GM21717 (cell line): ENCODE data around the gene PLEKHA8.
"Not testable (repeated sequence)": the region's sequence is repeated elsewhere in the genome, so short reads cannot be mapped to it uniquely, and the experiment has no call there.

ENCODE experiments used
- ATAC-seq: cut with Tn5 transposase; IDR thresholded peaks from one replicate; pipeline ENCODE4 v1.9.1; 2021; ENCODE audit warnings: mild to moderate bottlenecking, moderate library complexity; ENCODE audit not compliant: unreplicated experiment

Gene PLEKHA8

GRCh38 chr7:30093420-30093952 lies 65.3 kb downstream of the PLEKHA8 start:
- no peak for ATAC-seq

DNA sequence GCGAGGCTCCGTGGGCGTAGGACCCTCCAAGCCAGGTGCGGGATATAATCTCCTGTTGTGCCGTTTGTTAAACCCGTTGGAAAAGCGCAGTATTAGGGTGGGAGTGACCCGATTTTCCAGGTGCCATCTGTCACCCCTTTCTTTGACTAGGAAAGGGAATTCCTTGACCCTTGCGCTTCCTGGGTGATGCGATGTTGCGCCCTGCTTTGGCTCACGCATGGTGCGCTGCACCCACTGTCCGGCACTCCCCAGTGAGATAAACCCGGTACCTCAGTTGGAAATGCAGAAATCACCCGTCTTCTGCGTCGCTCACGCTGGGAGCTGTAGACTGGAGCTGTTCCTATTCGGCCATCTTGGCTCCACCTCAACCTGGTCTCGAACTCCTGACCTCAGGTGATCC lies 70.4 kb downstream of the PLEKHA8 start:
- ATAC-seq: not testable (repeated sequence)

DNA sequence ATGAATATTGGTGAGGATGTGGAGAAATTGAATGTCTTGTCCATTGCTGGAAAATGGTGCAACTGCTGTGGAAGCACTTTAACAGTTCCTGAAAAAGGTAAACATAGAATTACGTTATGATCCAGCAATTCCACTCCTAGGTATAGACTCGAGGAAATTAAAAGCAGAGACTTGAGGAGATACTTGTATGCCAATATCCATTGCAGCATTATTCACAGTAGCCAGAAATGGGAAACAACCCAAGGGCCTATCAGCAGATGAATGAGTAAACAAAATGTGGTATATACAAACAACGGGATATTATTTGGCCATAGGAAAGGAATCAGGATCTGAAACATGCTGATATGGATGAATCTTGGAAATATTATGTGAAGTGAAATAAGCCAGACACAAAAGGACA lies 74.1 kb downstream of the PLEKHA8 start:
- no peak for ATAC-seq

- no peak for ATAC-seq
These were observed 75.9 kb downstream of the PLEKHA8 start for GRCh38 chr7:30104157-30104556.

- ATAC-seq: no peak
These were observed 84.0 kb downstream of the PLEKHA8 start for GRCh38 chr7:30112103-30112713.

DNA sequence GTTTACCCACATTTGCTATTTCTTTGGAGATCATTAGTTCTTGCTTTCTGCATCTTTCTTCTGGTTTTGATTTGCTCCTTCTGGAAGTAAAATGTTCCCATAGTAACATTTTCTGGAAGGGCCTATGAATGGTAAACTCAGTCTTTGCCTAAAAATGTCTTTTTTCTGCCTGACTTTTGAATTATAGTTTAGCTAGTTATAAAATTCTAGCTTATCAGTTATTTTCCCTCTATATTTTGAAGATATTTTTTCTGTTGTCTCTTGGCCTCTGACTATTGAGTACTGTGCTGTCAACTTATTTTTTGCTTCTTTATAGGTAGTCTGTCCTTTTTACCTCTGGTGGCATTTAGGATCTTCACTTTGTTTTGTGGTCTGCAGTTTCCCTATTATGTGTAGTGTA lies 84.9 kb downstream of the PLEKHA8 start:
- no peak for ATAC-seq

DNA sequence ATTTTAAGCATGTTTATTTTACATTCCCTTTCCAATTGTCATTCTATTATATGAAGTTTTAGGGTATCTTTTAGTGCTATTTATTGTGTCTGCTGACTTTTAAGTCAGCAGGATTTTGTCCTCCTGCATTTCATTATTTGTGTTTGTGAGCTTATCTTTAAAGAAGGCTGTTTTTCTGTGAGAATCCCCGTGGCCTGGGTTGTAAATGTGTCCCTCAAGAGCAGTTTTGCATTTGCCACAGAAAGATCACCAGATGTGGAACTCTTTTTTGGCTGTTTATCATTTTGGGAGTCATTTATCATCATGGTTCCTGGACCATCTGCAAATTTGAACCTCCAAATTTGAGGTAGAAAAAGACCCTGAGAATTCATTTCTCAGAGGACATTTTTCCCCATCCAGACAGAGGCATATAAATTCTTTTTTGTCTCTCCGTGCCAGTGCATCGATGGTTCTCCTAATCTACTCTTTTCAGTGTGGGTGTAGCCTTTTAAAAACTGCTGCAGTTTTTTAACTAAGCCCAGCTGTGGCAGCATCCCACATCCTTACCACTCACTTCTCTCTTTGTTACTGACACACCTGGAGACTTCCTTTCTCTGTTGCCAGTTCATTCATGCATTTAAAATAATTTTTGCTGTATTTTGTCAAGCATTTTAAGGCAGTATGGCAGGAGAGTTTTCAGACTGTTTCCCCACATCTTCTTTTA lies 86.5 kb downstream of the PLEKHA8 start:
- ATAC-seq: no peak

DNA sequence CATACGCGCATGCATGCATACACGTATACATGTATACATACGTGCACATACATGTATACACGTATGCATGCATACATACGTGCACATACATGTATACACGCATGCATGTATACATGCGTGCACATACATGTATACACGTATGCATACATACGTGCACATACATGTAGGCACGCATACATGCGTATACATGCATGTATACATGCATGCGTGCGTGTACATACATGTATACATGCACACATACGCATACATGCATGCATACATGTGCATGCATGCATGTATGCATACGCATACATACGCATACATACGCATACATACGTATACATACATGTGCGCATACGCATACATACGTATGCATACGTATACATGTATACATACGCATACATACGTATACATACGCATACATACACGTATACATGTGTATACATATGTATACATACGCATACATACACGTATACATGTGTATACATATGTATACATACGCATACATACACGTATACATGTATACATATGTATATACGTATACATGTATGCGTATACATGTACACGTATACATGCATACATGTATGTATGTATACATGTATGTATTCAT lies 87.6 kb downstream of the PLEKHA8 start:
- ATAC-seq: no peak

GRCh38 chr7:30116771-30117170 lies 88.6 kb downstream of the PLEKHA8 start:
- ATAC-seq: no peak

DNA sequence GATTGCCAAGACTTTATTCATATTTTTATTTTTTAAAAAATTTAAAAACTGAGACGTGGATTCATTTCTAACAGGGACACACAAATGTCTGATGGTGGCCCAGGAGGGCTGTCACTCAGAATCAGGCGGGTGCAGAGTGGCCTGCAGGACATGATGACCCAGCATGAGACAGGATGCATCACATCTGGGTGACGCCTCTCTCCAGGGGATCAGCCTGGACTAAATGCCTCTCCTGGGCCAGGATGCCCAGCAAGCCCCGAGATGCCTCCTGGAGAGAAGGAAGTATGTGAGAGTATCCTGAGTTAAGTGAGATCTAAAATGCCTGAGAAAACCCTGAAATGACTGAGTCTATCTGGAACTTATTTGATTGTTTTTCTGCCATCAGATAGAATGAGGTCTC lies 89.7 kb downstream of the PLEKHA8 start:
- no peak for ATAC-seq

DNA sequence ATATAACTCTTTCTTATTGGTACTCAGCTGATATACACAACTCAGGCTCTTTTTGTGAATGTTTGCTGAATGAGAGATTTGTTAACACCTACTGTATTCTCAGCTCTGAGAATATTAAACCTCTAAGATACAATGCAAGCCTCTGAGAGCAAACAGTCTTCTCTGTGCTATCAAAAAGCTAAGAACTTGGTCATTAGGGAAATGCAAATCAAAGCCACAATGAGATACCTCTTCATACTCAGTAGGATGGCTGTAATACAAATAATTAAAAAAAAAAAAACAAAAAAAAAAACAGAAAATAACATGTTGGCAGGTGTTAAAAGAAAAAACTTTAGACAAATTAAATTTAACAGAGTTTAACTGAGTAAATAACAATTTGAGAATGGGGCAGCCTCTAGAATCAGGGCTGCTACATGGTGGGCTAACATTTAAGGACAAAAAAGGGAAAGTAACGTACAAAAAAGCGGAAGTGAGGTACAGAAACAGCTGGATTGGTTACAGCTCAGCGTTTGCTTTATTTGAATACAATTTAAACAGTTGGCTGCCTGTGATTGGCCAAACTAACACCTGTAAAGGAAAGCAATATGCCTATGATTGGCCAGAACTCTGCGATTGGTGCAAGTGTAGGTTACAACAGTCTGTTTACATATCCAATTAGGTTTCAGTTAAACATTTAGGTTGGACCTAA lies 91.8 kb downstream of the PLEKHA8 start:
- ATAC-seq: no peak

DNA sequence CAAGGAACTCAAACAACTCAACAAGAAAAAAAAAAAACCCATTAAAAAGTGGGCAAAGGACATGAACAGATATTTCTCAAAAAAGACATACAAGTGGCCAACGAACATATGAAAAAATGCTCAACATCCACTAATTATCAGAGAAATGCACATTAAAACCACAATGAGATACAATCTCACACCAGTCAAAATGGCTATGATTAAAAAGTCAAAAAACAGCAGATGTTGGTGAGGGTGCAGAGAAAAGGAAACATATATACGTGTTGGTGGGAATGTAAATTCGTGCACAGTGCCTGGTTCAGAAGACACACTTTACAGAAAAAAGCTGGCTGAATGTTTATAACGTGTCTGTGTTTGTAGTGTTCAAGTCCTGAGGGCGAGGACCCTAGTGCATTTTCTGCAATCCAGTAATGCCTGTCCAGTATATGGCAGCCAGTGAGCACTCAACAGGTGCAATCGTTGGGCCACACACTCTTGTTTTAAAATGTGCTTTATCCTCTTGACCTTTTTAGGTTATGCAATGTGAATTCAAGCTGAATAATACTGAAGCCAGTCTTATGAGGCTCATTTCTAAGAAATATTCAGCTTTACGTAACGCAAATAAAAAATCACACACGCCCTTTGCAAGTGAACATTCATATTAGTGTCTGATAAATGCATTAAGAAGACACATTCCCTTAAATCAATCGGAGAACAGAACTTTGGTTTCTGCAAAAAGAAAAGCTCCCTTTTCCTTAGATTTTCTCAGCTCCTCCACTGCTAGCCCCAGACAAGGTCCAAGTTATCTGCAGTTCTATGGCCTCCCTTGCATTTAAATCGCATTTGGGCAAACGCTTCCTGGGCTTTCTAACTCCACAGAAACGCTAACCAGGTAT lies 105.8 kb downstream of the PLEKHA8 start:
- ATAC-seq: no peak

GRCh38 chr7:30134611-30135300 lies 106.5 kb downstream of the PLEKHA8 start, which contains the start of gene MTURN:
MTURN (plus strand) TSS chr7:30134986; CDS start chr7:30135137, 151 bp downstream.
- peak; percentile 87 for ATAC-seq

GRCh38 chr7:30135301-30136116 lies 107.3 kb downstream of the PLEKHA8 start:
- ATAC-seq: peak; percentile 20

GRCh38 chr7:30136117-30136731 lies 108.0 kb downstream of the PLEKHA8 start:
- ATAC-seq: no peak

GRCh38 chr7:30136743-30137485 lies 108.7 kb downstream of the PLEKHA8 start:
- ATAC-seq: no peak

DNA sequence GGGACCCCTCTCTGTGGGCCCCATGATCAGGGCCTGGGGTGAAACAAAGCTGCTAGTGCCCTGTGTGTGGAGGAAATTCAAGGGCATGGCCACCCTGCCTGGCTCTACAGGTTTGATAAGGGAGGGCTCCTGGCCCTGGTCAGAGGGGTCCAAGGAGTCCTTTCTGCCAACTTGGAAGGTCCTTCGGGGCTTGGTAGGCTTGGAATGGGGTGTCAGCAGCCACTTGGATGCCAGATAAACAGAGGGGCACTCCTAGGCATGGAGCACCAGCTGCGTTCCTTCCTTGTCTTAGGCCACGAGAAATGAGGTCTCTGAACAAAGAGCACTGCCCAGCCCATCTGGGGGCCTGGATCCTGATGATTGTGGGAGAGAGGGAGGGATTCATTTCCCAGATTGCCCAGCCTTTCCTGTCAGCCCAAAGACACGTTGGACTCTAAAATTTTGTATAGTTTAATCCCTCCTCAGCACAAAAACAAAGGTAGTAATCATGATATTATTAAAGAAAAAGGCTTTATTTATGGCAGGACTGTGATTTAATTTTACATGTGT lies 111.7 kb downstream of the PLEKHA8 start:
- ATAC-seq: no peak

DNA sequence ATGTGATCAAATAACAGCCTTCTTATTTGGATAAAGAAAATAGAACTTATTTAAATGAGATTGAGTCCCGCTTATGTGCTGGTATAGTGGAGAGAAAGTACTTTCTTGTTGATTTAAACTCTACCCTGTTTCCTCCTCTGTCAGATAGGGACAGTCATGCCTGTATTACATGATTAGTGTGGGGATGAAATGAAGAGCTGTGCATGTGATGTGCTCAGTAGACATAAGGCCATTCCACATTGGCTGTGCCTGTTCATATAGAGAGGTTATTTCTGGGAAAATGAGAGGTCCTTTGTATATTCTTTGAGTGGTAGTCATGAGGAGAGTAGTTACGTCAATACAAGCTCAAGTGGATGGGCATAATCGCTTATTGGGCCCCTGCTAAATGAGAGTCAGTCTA lies 112.2 kb downstream of the PLEKHA8 start:
- no peak for ATAC-seq
